GM18868 (cell line): ENCODE measurements around the gene CFAP141.
"Not testable (repeated sequence)": the region's sequence is repeated elsewhere in the genome, so short reads cannot be mapped to it uniquely, and the experiment has no call there.

ENCODE experiments used
- ATAC-seq: cut with Tn5 transposase; IDR thresholded peaks from one replicate; pipeline ENCODE4 v1.9.1; 2021; ENCODE audit warnings: mild to moderate bottlenecking, moderate library complexity; ENCODE audit not compliant: unreplicated experiment

The CFAP141 gene

DNA sequence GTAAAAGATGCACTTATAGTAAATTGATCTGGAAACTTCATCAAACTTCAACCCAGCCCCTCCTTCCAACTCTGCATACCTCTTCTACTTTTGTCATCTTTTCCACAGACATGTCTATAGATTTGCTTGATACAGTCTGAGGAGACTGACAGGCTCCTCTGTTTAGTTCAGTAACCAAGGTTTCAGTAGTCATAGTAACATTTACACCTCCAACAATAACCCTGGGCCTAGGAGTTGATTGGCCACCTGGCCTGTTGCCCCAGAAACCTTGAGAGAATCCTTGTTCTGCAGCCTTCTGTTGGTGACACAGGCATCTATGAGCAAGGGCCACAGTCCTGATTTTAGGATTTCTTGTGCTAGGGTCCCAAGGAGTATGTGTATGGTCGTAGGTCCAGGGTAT lies at the start of gene CFAP141:
TSS of gene CFAP141 (minus strand) at position 138 of the 400 bp plus-strand sequence. CDS start at position 112, 26 bp downstream.
- no peak for ATAC-seq

- ATAC-seq = no peak
These were observed 47.5 kb upstream of the CFAP141 start for GRCh38 chr1:154253671-154254070.

GRCh38 chr1:154241703-154242351 lies 35.7 kb upstream of the CFAP141 start:
- no peak for ATAC-seq

- ATAC-seq = no peak
These were observed 34.2 kb upstream of the CFAP141 start for GRCh38 chr1:154240294-154240833.

- no peak for ATAC-seq
These were observed 33.4 kb upstream of the CFAP141 start for GRCh38 chr1:154239491-154239890.

DNA sequence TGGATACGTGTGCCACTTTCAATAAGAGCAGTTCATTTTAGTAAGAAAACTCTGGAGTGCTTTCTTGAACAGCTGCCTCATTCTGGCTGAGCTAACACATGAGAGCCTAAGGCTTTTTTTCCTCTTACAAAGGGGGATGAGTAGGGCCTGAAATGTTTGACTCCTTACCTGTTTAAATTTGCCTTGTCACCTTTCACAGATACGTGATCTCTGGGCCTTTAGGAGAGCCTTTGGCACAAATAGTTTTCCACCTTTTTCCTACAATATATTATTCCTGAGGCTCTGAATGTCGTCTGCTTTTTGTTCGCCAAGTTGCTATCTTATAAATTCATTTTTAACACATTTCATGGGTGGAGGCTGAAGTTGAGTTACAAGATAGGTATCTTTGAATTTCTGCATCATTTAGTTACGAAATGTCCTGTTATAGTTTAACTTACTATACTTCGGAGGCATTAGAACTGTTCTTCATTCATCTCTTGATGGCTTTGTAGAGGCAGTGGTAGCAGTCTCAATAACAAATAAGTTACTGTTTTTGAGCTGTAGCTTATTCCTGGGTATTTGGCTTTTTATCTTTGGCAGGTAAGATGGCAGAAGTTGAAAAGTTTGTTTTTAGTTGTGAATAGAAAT lies 31.9 kb upstream of the CFAP141 start:
- no peak for ATAC-seq

GRCh38 chr1:154237435-154237834 lies 31.3 kb upstream of the CFAP141 start:
- no peak for ATAC-seq

DNA sequence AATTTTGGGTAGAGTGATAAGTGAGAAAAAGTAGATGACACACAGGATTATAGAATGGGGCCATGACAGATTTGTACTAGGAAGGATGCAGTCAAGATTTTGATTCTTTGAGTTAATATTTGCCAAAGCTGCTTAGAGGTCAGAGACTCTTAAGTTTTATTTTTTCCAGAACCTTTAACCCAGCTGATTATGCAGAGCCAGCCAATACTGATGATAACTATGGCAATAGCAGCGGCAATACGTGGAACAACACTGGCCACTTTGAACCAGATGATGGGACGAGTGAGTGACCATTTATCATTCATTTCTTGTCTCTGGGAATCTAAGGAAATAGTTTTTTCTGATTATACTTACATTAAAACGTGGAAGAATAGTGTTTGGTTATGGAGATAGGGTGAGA lies 30.7 kb upstream of the CFAP141 start:
- ATAC-seq = no peak

- not testable (repeated sequence) for ATAC-seq
These were observed 27.0 kb upstream of the CFAP141 start for GRCh38 chr1:154233127-154233526.

GRCh38 chr1:154231112-154231511 lies 25.0 kb upstream of the CFAP141 start:
- not testable (repeated sequence) for ATAC-seq

DNA sequence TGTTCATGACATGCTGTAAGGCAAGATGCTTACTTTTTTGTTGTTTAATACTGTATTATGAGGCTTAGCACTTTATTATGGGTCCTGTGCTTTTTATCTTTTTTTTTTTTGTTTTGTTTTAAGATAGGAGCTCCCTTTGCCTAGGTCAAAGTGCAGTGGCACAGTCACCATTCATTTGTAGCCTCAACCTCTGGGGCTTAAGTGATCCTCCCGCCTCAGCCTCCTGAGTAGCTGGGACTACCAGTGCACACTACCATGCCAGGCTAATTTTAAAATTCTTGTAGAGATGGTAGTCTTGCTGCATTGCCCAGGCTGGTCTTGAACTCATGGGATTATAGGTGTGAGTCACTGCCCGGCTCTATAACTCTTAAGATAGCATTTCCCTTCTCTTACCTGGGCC lies 19.2 kb upstream of the CFAP141 start:
- no peak for ATAC-seq

DNA sequence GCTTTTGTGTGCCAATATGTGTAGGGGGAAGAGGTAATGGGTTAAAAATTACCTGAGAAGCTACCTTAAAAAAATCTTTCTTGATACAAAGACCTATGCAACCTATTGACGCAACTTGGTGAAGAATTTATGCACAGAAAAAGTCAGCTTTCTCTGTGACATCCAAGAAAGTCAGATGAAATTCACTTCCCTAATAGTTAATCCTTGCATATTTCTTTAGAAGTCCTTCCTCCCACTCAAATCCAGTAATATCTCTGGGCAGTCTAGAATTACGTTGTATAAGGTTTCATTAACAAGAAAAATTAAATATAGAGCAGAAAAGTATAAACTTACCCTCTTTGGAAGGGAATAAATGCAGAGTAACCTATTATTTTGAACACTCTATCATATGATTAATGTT lies 17.5 kb upstream of the CFAP141 start:
- no peak for ATAC-seq

DNA sequence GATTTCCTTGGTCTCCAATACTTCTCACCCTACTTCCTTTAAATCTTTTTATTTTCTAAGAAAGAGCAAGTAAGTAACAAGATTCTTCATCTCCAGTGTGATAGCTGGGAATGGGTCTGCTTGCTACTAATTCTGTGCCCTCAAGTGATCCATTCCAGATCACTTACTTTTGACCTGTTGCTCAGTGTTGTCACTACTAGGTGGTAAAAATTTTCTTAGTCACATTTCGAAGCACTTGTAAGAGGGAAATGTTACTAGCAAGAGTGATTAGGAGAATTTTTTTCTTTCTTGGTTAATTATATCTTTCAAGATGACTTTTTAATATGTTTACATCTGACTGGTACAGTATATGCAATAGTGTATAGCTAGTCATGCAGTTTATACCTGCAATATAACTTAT lies 16.8 kb upstream of the CFAP141 start:
- no peak for ATAC-seq

DNA sequence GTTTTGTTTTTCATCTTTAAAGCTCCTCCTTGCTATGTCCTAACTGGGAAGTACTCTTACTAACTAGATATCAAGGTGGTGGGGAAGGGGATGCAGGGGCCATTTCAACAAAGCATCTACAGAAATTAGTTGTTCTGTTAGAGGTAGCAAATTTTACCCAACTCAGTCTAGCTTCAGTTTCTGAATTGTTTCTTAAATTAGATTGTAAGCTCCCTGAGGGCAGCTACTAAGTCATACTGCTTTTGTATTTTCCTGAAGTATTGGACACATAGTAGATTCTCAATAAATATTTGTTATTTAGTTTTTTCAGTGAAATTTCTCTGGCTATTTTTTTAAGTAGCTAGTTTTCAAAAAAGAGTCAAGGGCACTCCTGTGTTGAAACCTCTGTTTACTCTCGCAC lies 16.4 kb upstream of the CFAP141 start:
- no peak for ATAC-seq

DNA sequence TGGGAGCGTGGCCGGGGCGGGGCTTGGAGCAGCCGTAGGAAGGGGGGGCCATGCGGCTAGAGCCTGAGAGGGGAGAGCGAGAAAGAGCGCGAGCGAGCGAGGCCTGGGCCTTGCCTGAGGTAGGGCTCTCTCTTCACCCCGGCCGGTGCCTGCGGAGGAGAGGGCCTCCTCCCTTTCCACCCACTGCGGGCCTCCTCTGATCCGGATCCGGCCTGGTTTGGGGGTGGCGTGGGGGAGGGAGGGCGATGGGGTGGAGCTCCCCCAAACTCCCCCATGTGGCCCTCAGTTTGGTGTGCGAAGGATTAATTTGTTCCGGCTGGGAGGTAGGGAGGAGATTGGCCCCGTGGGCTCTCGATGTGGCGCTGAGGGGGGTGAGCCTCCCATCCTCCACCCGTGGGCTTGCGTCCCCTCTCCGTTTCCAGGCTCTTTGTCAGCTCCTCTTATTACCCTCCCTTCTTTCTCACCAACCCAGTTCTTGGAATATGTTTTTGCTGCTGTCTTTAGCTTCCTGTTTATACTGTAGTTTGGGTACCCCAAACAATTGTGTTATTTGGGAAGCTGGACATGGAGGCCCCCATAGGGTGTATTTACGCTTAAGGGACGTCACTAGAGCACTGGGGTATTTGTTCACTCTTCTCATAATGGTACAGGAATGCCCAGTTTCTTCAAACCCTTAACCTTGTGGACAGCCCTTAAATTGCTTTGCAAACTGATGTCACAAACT lies 15.3 kb upstream of the CFAP141 start:
- ATAC-seq = no peak

DNA sequence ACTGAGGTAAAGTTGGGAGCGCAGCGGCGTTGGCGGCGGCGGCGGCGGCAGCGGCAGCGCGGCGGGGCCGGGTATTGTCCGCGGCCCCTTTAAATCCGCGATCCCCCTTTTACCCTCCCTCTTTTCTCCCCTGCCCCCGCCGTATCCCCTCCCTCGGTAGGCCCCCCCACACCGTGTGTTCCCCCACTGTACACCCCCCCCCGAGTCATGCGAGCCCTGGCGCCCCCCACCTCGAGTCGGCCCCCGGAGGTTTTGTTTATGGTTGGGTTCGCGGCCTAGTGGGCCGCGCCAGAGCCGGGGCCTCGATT lies 14.8 kb upstream of the CFAP141 start:
- no peak for ATAC-seq

GRCh38 chr1:154220071-154220969 lies 14.2 kb upstream of the CFAP141 start, which contains the start of gene UBAP2L:
TSS of gene UBAP2L (plus strand) at chr1:154220955. CDS start at chr1:154225124, 4,169 bp downstream.
- peak; percentile 89 for ATAC-seq

- no peak for ATAC-seq
These were observed 13.4 kb upstream of the CFAP141 start for GRCh38 chr1:154219541-154219940.

GRCh38 chr1:154218545-154218944 lies 12.4 kb upstream of the CFAP141 start:
- ATAC-seq = no peak

GRCh38 chr1:154213274-154213673 lies 7.1 kb upstream of the CFAP141 start:
- no peak for ATAC-seq

GRCh38 chr1:154212083-154212482 lies 6.0 kb upstream of the CFAP141 start:
- no peak for ATAC-seq
